Bronchial epithelial cell (primary cell): Measurements from ENCODE around the gene IMPA2. TPM values are rescaled to one million over a fixed set of nuclear protein-coding genes. Genes with fewer than 3 reads are reported as not detected.

ENCODE experiments used
- DNase-seq: peaks from one replicate; pipeline ENCODE4 v3.0.0-alpha.2; 2010; ENCODE audit warnings: low read depth
- FAIRE-seq: peaks from 2 replicates; lab custom pipeline; 2011; peaks lifted over from hg19 to GRCh38; lab: Jason Lieb, UNC
- H3K27me3 ChIP-seq: 2 replicates; pipeline ENCODE4 v1.5.1; 2011; ENCODE audit warnings: low read length; ENCODE audit not compliant: control insufficient read depth, insufficient read depth
- H3K36me3 ChIP-seq: 2 replicates; pipeline ENCODE4 v1.5.1; 2011; ENCODE audit warnings: low read length; ENCODE audit not compliant: control insufficient read depth, insufficient read depth
- H3K4me3 ChIP-seq: 2 replicates; pipeline ENCODE4 v1.5.1; 2011; ENCODE audit warnings: mild to moderate bottlenecking, low read depth, low read length, control low read depth
- total RNA-seq: library from RNA; depleted of rRNA; stranded (reverse); fragments of >200 nt; gene quantifications from 2 replicates; pipeline ENCODE4 v1.2.1, GENCODE V29; 2014
- TF ChIP-seq, protein P1 (sequence below): IDR thresholded peaks from 2 replicates; pipeline ENCODE4 v1.5.1; 2011; ENCODE audit warnings: mild to moderate bottlenecking, moderate library complexity, low read length, control low read depth, inconsistent platforms; ENCODE audit not compliant: insufficient read depth, severe bottlenecking

Gene IMPA2
- total RNA-seq, 1 donor from 2014 or later: 66.1 TPM

DNA sequence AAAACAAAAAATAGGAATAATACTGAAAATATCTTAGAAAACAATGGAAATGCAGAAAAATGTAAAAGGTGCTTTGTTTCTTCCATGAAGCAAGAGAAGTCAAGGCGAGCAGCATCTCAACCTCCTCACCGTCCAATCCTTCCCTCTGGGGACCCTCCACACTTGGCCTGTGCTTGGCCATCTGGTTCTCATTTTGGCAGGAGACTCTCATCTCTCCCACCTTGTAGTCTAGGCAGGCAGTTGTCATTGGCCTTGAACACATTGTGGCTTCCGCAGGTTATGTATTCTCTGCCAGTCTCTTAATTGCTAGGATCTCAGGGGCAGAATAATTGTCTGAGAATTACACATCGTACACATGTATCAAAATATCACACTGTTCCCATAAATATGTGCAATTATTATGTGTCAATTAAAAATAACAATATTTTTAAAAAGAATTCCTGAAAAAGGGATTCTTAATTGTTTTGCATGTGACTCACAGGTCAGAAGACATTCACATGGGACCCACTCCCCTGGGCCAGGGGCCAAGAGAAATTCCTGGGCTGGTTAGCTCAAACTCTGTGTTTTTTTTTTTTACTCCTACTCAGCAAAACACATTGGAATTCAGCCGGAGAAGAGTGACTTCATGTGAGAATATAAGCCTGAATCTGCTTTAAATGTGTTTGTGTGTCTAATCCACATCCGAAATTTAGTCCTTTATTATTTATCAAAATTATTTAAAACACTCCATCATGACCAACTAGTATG is 98.4 kb downstream of the IMPA2 start:
- DNase-seq (no peak), FAIRE-seq (no peak)
- H3K36me3 ChIP-seq: no peaks in the 10 kb centered on the region
- TF ChIP-seq, protein P1, sequence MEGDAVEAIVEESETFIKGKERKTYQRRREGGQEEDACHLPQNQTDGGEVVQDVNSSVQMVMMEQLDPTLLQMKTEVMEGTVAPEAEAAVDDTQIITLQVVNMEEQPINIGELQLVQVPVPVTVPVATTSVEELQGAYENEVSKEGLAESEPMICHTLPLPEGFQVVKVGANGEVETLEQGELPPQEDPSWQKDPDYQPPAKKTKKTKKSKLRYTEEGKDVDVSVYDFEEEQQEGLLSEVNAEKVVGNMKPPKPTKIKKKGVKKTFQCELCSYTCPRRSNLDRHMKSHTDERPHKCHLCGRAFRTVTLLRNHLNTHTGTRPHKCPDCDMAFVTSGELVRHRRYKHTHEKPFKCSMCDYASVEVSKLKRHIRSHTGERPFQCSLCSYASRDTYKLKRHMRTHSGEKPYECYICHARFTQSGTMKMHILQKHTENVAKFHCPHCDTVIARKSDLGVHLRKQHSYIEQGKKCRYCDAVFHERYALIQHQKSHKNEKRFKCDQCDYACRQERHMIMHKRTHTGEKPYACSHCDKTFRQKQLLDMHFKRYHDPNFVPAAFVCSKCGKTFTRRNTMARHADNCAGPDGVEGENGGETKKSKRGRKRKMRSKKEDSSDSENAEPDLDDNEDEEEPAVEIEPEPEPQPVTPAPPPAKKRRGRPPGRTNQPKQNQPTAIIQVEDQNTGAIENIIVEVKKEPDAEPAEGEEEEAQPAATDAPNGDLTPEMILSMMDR: no peak
- no peaks in the 10 kb centered on the region for H3K27me3 ChIP-seq
- no peak overlapping the region for H3K4me3 ChIP-seq

Other genes starting within 250 kb of the IMPA2 start
- 140 and 178 TPM in 2 replicates for gene CHMP1B, start 130.1 kb upstream of the IMPA2 start, total RNA-seq
- gene MPPE1, start 73.2 kb upstream of the IMPA2 start, total RNA-seq: 22.1 and 30.1 TPM in 2 replicates
- under 0.01 and 0.13 TPM in 2 replicates for gene ANKRD62, start 112.3 kb downstream of the IMPA2 start, total RNA-seq